T-cell (primary cell): ENCODE data around the gene CNGB1. TPM values are rescaled to one million over a fixed set of nuclear protein-coding genes. Genes with fewer than 3 reads are reported as not detected.
A peak's percentile ranks its signal among the peaks of the same experiment; 100 is the strongest.
"Not testable (repeated sequence)": the region's sequence is repeated elsewhere in the genome, so short reads cannot be mapped to it uniquely, and the experiment has no call there.

Experiments
- ATAC-seq, 4 experiments: fragments of 200-7000 bp in 3 of 4; fragments of 150-1000 bp in 1 of 4; cut with Tn5 transposase; replicated peaks in 1 of 4; 1 replicate in 3 of 4; 2 replicates in 1 of 4; pipeline ENCODE4 v1.10.0; 2021; ENCODE audit warnings: moderate library complexity in 3 of 4, mild to moderate bottlenecking in 2 of 4, moderate number of reproducible peaks in 1 of 4
- CTCF ChIA-PET, 2 donors: fragments of 300-600 bp; sonication (Branson Sonifier 250); formaldehyde crosslinking; loops; one replicate each; lab custom pipeline; 2022; ENCODE audit warnings: antibody characterized with exemption in 2 of 2; lab: Charles Lee
- POLR2A ChIA-PET, 2 donors: fragments of 300-600 bp; sonication (Branson Sonifier 250); formaldehyde crosslinking; loops; one replicate each; lab custom pipeline; 2022; ENCODE audit warnings: antibody characterized with exemption in 2 of 2; lab: Charles Lee
- DNase-seq, 35 experiments: peaks; one replicate each; pipeline versions ENCODE4 v3.0.0 to v3.0.0-alpha.2; 2013 to 2023
- H3K27ac ChIP-seq: one replicate; pipeline ENCODE4 v1.5.1; 2013; ENCODE audit warnings: low read length
- H3K27me3 ChIP-seq, 2 experiments: replicated peaks in 1 of 2; 1 replicate in 1 of 2; 2 replicates in 1 of 2; pipeline versions ENCODE4 v1.6.1 to v1.7.0; 2013; ENCODE audit warnings: low read length in 1 of 2, mixed read lengths in 1 of 2; ENCODE audit not compliant: control insufficient read depth in 2 of 2, insufficient read depth in 2 of 2; ENCODE audit errors: extremely low read depth in 1 of 2
- H3K36me3 ChIP-seq, 2 donors: 1 replicate in 1 of 2; 2 replicates in 1 of 2; pipeline versions ENCODE4 v1.6.1 to v1.7.0; 2013; ENCODE audit warnings: low read length in 1 of 2; ENCODE audit not compliant: control insufficient read depth in 2 of 2, insufficient read depth in 1 of 2; ENCODE audit errors: extremely low read depth in 1 of 2
- H3K4me1 ChIP-seq, 2 experiments: 1 replicate in 1 of 2; 2 replicates in 1 of 2; pipeline versions ENCODE4 v1.6.1 to v1.7.0; 2013; ENCODE audit warnings: low read length in 2 of 2, mixed read lengths in 1 of 2; ENCODE audit not compliant: insufficient read depth in 2 of 2, control insufficient read depth in 1 of 2; ENCODE audit errors: extremely low read depth in 1 of 2
- H3K4me3 ChIP-seq, 2 donors: 1 replicate in 1 of 2; 2 replicates in 1 of 2; pipeline versions ENCODE4 v1.5.1 to v1.7.0; 2013; ENCODE audit warnings: mild to moderate bottlenecking in 2 of 2, low read length in 1 of 2, moderate library complexity in 1 of 2; ENCODE audit not compliant: control insufficient read depth in 1 of 2; ENCODE audit errors: extremely low read depth in 1 of 2
- H3K9me3 ChIP-seq: 2 replicates; pipeline ENCODE4 v1.7.0; 2013
- H3K27ac Mint-ChIP-seq, 2 donors: one replicate each; pipeline ENCODE4 v1.8.0; 2020 to 2021; ENCODE audit warnings: mild to moderate bottlenecking in 2 of 2, mixed read lengths in 2 of 2
- H3K27me3 Mint-ChIP-seq, 2 donors: one replicate each; pipeline ENCODE4 v1.8.0; 2021 to 2022; ENCODE audit warnings: mixed read lengths in 2 of 2
- H3K36me3 Mint-ChIP-seq: one replicate; pipeline ENCODE4 v1.8.0; 2021; ENCODE audit warnings: mixed read lengths
- H3K4me1 Mint-ChIP-seq, 3 donors: one replicate each; pipeline ENCODE4 v1.8.0; 2020 to 2022; ENCODE audit warnings: mixed read lengths in 3 of 3, mild to moderate bottlenecking in 1 of 3
- H3K4me3 Mint-ChIP-seq, 3 donors: one replicate each; pipeline ENCODE4 v1.8.0; 2020 to 2022; ENCODE audit warnings: mild to moderate bottlenecking in 3 of 3, mixed read lengths in 3 of 3, moderate library complexity in 3 of 3
- H3K9me3 Mint-ChIP-seq, 3 donors: one replicate each; pipeline ENCODE4 v1.8.0; 2020 to 2022; ENCODE audit warnings: mixed read lengths in 3 of 3
- WGBS: methylation state at CpG from one replicate; pipeline ENCODE4 v1.1.5; 2013; ENCODE audit warnings: missing lambda C conversion rate; ENCODE audit not compliant: insufficient coverage; 5-methylcytosine and 5-hydroxymethylcytosine counted together
- total RNA-seq, 35 experiments: library from RNA in 6 of 35; stranded (reverse) in 6 of 35; fragments of 120-200 nt in 1 of 35; gene quantifications; one replicate each; pipeline versions ENCODE4 v1.2.1 to v1.2.4 and lab custom pipeline; 2013 to 2026

Gene CNGB1
- total RNA-seq, 5 donors from 2014 or later (not counting 1 experiment from before 2014, with no cell fraction given): not detected

- H3K4me3 Mint-ChIP-seq, DNase-seq, H3K4me3 ChIP-seq, H3K27ac ChIP-seq, H3K36me3 Mint-ChIP-seq, CTCF ChIA-PET, H3K36me3 ChIP-seq, H3K27ac Mint-ChIP-seq, ATAC-seq, POLR2A ChIA-PET, H3K9me3 Mint-ChIP-seq, H3K9me3 ChIP-seq: not testable (repeated sequence)
- WGBS: 83% methylated on average over 2 of the region's 3 CpGs
- Mint-ChIP-seq H3K4me1 (peaks cover 8 to 18% (median 14%) of the 10 kb centered on the region in 3 donors), H3K27me3 (peaks cover 21% of the 10 kb centered on the region in 2 donors)
- peaks cover 0 to 22% of the 10 kb centered on the region in 2 experiments for H3K4me1 ChIP-seq
- peaks cover 0 to 18% of the 10 kb centered on the region in 2 experiments for H3K27me3 ChIP-seq
These were observed 75.8 kb downstream of the CNGB1 start for GRCh38 chr16:57895081-57895547.

- H3K4me3 Mint-ChIP-seq: no peak overlapping the region
- ATAC-seq: peak in 1 of 4 experiments; percentile 45
- no peak overlapping the region for H3K27ac Mint-ChIP-seq
- Histone ChIP-seq H3K9me3 (no peaks in the 10 kb centered on the region), H3K27me3 (peaks cover 0 to 21% of the 10 kb centered on the region in 2 experiments), H3K27ac (no peak overlapping the region), H3K36me3 (no peaks in the 10 kb centered on the region), H3K4me1 (peaks cover 0 to 21% of the 10 kb centered on the region in 2 experiments), H3K4me3 (no peak overlapping the region)
- H3K27me3 Mint-ChIP-seq: peaks cover 18 to 22% of the 10 kb centered on the region in 2 donors
- peaks cover 8 to 14% (median 14%) of the 10 kb centered on the region in 3 donors for H3K4me1 Mint-ChIP-seq
- WGBS: 79% methylated on average over 4 of the region's 10 CpGs
- H3K9me3 Mint-ChIP-seq: no peaks in the 10 kb centered on the region
- no peak for DNase-seq
- CTCF ChIA-PET: no interaction called here
- no peaks in the 10 kb centered on the region for H3K36me3 Mint-ChIP-seq
- POLR2A ChIA-PET: no interaction called here
These were observed 76.4 kb downstream of the CNGB1 start for GRCh38 chr16:57894390-57895080.

- H3K27me3 Mint-ChIP-seq: peaks cover 22 to 24% of the 10 kb centered on the region in 2 donors
- Histone ChIP-seq H3K4me1 (peaks cover 0 to 26% of the 10 kb centered on the region in 2 experiments), H3K27ac (no peak overlapping the region), H3K27me3 (peaks cover 0 to 25% of the 10 kb centered on the region in 2 experiments), H3K9me3 (no peaks in the 10 kb centered on the region), H3K4me3 (no peak overlapping the region), H3K36me3 (no peaks in the 10 kb centered on the region)
- no peaks in the 10 kb centered on the region for H3K9me3 Mint-ChIP-seq
- no peak for ATAC-seq
- DNase-seq: peak in 1 of 35 experiments; percentile 11
- no peak overlapping the region for H3K4me3 Mint-ChIP-seq
- CTCF ChIA-PET: no interaction called here
- POLR2A ChIA-PET: no interaction called here
- no peaks in the 10 kb centered on the region for H3K36me3 Mint-ChIP-seq
- 76% methylated on average over 7 of the region's 17 CpGs for WGBS
- H3K27ac Mint-ChIP-seq: no peak overlapping the region
- peaks cover 8 to 14% (median 14%) of the 10 kb centered on the region in 3 donors for H3K4me1 Mint-ChIP-seq
These were observed 77.2 kb downstream of the CNGB1 start for GRCh38 chr16:57893559-57894389.

- H3K27ac Mint-ChIP-seq: no peak overlapping the region
- H3K27me3 Mint-ChIP-seq: peaks cover 26 to 30% of the 10 kb centered on the region in 2 donors
- 88% methylated on average over 5 of the region's 5 CpGs for whole genome bisulfite sequencing
- H3K36me3 Mint-ChIP-seq: no peaks in the 10 kb centered on the region
- Histone ChIP-seq H3K27ac (no peak overlapping the region), H3K4me1 (peaks cover 0 to 26% of the 10 kb centered on the region in 2 experiments), H3K4me3 (no peak overlapping the region), H3K9me3 (no peaks in the 10 kb centered on the region), H3K27me3 (peaks cover 0 to 28% of the 10 kb centered on the region in 2 experiments), H3K36me3 (no peaks in the 10 kb centered on the region)
- ChIA-PET POLR2A (no interaction called here), CTCF (no interaction called here)
- H3K4me1 Mint-ChIP-seq: peaks cover 8 to 14% (median 14%) of the 10 kb centered on the region in 3 donors
- no peak overlapping the region for H3K4me3 Mint-ChIP-seq
- no peak for DNase-seq
- no peaks in the 10 kb centered on the region for H3K9me3 Mint-ChIP-seq
- no peak for ATAC-seq
These were observed 77.7 kb downstream of the CNGB1 start for GRCh38 chr16:57893217-57893558.

GRCh38 chr16:57892447-57893096, 78.4 kb downstream of the CNGB1 start:
- 58% methylated on average over 6 of the region's 10 CpGs for WGBS
- DNase-seq: no peak
- Histone ChIP-seq H3K4me3 (no peak overlapping the region), H3K4me1 (peaks cover 0 to 26% of the 10 kb centered on the region in 2 experiments), H3K27ac (no peak overlapping the region), H3K27me3 (peaks cover 0 to 33% of the 10 kb centered on the region in 2 experiments), H3K9me3 (no peaks in the 10 kb centered on the region), H3K36me3 (no peaks in the 10 kb centered on the region)
- Mint-ChIP-seq H3K27ac (no peak overlapping the region), H3K27me3 (peaks cover 32 to 35% of the 10 kb centered on the region in 2 donors), H3K9me3 (no peaks in the 10 kb centered on the region), H3K4me3 (no peak overlapping the region), H3K4me1 (peaks cover 8 to 14% (median 14%) of the 10 kb centered on the region in 3 donors), H3K36me3 (no peaks in the 10 kb centered on the region)
- no peak for ATAC-seq
- POLR2A ChIA-PET: no interaction called here
- CTCF ChIA-PET: interaction anchor here in 1 of 2 donors (0.6 to 0.7 kb wide), 2 partner anchors 319 to 530 kb away, joined by 5 to 6 read pairs; no protein-coding TSS in a partner anchor

GRCh38 chr16:57892041-57892440, 78.9 kb downstream of the CNGB1 start:
- H3K4me1 ChIP-seq: peaks cover 0 to 26% of the 10 kb centered on the region in 2 experiments
- DNase-seq (no peak), ATAC-seq (no peak)
- no peak overlapping the region for H3K27ac ChIP-seq
- ChIA-PET CTCF (interaction anchor here in 1 of 2 donors (0.6 to 0.7 kb wide), 2 partner anchors 319 to 531 kb away, joined by 5 to 6 read pairs; no protein-coding TSS in a partner anchor), POLR2A (no interaction called here)
- no peaks in the 10 kb centered on the region for H3K36me3 Mint-ChIP-seq
- peaks cover 8 to 14% (median 14%) of the 10 kb centered on the region in 3 donors for H3K4me1 Mint-ChIP-seq
- no peaks in the 10 kb centered on the region for H3K9me3 ChIP-seq
- no peaks in the 10 kb centered on the region for H3K36me3 ChIP-seq
- no peaks in the 10 kb centered on the region for H3K9me3 Mint-ChIP-seq
- H3K4me3 Mint-ChIP-seq: no peak overlapping the region
- H3K4me3 ChIP-seq: no peak overlapping the region
- H3K27me3 Mint-ChIP-seq: peaks cover 35 to 38% of the 10 kb centered on the region in 2 donors
- H3K27ac Mint-ChIP-seq: no peak overlapping the region
- WGBS: 95% methylated on average over 3 of the region's 8 CpGs
- peaks cover 0 to 35% of the 10 kb centered on the region in 2 experiments for H3K27me3 ChIP-seq
